CD4-positive, alpha-beta T cell treated with Interleukin-4 for 1 hour (primary cell): ENCODE measurements around the gene ACSL1.

Source experiments
- DNase-seq, 2 donors: peaks; one replicate each; pipeline ENCODE4 v3.0.0-alpha.2; 2020 to 2022

ACSL1 gene, protein sequence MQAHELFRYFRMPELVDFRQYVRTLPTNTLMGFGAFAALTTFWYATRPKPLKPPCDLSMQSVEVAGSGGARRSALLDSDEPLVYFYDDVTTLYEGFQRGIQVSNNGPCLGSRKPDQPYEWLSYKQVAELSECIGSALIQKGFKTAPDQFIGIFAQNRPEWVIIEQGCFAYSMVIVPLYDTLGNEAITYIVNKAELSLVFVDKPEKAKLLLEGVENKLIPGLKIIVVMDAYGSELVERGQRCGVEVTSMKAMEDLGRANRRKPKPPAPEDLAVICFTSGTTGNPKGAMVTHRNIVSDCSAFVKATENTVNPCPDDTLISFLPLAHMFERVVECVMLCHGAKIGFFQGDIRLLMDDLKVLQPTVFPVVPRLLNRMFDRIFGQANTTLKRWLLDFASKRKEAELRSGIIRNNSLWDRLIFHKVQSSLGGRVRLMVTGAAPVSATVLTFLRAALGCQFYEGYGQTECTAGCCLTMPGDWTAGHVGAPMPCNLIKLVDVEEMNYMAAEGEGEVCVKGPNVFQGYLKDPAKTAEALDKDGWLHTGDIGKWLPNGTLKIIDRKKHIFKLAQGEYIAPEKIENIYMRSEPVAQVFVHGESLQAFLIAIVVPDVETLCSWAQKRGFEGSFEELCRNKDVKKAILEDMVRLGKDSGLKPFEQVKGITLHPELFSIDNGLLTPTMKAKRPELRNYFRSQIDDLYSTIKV

GRCh38 chr4:184825896-184826690, at the start of gene ACSL1:
Gene ACSL1, minus strand, starts transcription at chr4:184825968. Its CDS starts 22,454 bp downstream, at chr4:184803514.
- DNase-seq = peak; percentile 85 to 87

DNA sequence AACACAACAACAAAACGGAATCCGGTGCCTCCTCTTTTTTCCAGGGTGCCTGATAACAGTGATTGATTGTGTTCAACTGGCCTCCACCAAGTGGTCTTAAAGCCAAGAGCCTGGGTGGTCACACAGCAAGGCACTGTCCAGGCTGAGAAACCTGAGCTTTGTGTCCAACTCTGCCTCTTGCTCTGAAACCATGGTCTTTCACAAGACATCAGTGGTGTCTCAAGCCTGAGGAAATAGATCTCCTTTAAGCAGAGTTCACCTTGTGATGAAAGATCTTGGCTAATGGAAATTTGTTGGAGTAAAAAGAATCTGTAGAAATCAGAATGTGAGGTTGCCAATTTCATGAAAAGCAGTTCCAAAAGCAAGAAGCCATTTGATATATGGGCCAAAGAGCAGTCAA, 47.3 kb upstream of the ACSL1 start:
- no peak for DNase-seq

- no peak for DNase-seq
Observed at GRCh38 chr4:184870718-184871117, 45.0 kb upstream of the ACSL1 start.

GRCh38 chr4:184868623-184869022, 42.9 kb upstream of the ACSL1 start:
- DNase-seq = no peak

- DNase-seq = no peak
Observed at GRCh38 chr4:184863916-184864315, 38.1 kb upstream of the ACSL1 start.

GRCh38 chr4:184861047-184861446, 35.3 kb upstream of the ACSL1 start:
- DNase-seq = no peak

- DNase-seq = peak in 1 of 2 donors; percentile 43
Observed at GRCh38 chr4:184860018-184860779, 34.4 kb upstream of the ACSL1 start.

- no peak for DNase-seq
Observed at GRCh38 chr4:184857441-184858121, 31.8 kb upstream of the ACSL1 start.

DNA sequence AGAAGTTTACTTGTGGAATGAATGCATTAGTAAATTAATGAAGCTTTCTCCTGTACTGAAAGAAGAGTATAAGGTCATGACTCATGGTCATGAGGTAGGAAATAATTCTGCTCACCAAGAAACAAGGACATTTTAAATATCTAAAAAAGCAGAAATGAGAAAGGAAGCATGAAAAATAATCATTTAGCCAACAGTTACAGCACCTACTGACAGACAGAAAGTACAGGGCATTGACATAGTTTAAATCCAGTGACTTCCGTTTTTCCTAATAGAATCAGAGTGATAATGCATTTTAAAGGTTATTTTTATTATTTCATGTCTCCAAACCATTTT, 30.5 kb upstream of the ACSL1 start:
- DNase-seq = peak in 1 of 2 donors; percentile 30

GRCh38 chr4:184854673-184855072, 28.9 kb upstream of the ACSL1 start:
- DNase-seq = peak; percentile 27 to 69

- DNase-seq = no peak
Observed at GRCh38 chr4:184853436-184853835, 27.7 kb upstream of the ACSL1 start.

DNA sequence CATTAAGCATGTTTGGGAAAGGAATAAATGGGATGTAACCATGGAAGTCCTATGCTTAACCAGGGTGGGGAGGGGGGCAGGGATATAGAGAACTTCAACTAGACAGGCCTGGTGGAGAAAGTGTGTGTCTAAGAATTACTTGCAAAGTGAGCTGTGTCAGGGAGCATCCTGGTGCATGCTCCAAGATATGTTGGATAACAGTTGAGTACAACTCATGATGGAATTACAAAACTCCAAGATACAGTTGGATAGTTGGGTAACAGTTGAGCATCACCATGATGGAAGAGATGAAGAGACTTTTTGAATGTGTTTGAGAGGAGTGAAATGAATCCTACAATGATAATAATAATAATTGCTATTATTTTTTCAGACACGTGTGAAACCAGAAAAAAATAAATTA, 26.1 kb upstream of the ACSL1 start:
- DNase-seq = no peak

- DNase-seq = peak in 1 of 2 donors; percentile 72
Observed at GRCh38 chr4:184851200-184851541, 25.4 kb upstream of the ACSL1 start.

DNA sequence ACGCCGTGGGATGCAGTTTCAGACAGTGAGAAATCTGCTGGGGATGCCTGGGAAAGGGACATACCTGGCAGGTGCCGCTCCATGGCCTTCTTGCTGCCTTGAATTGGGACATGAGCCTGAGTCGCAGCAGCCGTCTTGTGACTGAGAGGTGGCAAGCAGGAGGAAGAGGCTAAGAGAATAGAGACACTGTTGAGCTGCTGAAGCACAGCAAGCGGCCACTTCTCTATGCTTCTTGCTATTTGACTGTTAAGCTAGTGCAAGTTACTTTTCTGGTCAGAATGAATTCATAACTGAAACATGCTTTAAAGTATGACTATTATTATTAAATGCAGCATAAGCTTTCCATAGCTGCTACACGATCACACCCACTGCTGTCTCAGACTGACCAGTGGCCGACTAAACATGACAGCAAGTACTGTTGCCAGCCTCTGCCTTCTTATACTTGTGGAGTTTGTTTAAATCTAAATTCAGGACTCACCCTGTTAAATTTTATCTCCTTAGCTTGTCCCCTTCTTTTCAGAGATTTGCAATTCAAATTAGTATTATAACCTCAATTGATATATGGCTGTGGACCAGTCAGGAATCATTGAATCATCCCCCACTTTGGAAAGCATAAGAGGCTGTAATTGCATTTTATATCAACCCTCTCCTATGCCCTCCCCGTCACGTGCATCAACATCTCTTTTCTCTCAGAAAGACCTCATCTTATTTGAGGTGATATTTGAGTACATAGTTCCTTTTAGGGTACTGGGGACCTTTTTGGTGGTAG, 24.8 kb upstream of the ACSL1 start:
- DNase-seq = no peak

- no peak for DNase-seq
Observed at GRCh38 chr4:184850018-184850417, 24.2 kb upstream of the ACSL1 start.

GRCh38 chr4:184849185-184849584, 23.4 kb upstream of the ACSL1 start:
- DNase-seq = no peak

DNA sequence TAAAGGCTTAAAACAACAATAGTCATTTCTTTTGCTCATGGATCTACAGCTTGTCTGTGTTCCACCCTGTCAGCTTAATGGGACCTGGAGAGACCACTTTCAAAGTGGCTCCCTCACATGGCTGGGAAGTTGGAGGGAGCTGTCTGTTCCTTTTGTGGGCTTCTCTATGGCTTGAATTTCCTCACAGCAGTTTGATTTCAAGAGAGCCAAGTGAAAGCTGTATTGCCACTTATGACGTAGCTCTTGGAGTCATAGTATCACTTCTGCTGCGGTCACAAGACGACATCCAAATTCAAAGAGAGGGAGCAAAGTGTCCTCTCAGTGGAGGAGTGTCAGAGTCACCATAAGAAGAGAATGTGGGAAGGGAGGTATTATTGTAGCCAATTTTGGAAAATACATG, 22.7 kb upstream of the ACSL1 start:
- peak; percentile 21 to 53 for DNase-seq

- DNase-seq = no peak
Observed at GRCh38 chr4:184846531-184846930, 20.8 kb upstream of the ACSL1 start.

- DNase-seq = no peak
Observed at GRCh38 chr4:184845367-184846021, 19.7 kb upstream of the ACSL1 start.

- no peak for DNase-seq
Observed at GRCh38 chr4:184844742-184845141, 19.0 kb upstream of the ACSL1 start.

- DNase-seq = no peak
Observed at GRCh38 chr4:184843984-184844554, 18.3 kb upstream of the ACSL1 start.
